Activated CD4-positive, alpha-beta T cell treated with anti-CD3 and anti-CD28 coated beads for 24 hours (primary cell): ENCODE results near the gene SCN3A.

Experiments
- DNase-seq, 2 donors: peaks; one replicate each; pipeline ENCODE4 v3.0.0-alpha.2; 2020; ENCODE audit warnings: low read depth in 2 of 2

The SCN3A gene

DNA sequence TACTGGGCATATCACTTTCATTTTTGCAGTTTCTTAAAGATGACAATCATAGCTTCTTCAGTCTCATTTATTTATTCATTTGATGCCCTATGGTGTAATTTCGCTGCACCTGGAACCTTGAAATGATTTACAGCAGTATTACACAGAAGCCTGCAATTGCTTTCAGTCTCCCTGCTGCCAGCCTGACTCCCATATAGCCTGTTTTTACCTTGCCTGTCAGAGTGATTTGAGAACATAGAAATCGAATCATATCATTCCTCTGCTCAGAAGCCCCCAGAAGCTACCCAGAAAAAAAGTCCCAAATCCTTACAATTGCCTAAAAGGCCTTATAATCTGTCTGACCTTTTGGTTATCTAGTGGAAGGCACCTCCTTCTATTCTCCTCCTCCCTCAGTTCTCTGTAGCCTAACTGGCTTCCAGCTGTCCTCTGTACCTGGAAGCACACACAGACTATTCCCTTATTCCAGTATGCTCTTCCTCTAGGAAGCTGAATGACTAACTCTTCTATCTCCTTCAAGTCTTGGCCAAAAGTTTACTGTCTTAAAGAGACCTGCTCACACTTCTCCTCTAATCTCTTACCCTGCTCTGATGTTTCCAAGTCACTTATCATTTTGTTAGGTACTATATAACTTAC is 12.6 kb downstream of the SCN3A start:
- no peak for DNase-seq

DNA sequence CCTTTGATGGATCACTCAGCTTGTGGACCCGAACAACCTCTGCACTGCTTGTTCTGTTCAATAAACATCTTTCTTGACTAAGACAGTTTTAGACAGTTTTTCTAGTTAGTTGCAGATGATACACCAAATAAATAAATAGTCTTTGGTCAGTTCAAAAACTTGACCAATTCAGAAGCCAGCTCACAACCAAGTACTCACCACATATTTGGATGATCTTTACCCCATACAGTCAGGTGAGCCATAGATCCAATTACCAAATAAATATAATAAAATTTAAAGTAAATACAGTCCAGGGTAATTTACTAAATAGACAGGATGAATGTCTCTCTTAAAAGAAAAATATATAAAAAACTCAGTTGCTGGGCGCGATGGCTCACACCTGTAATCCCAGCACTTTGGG is 18.2 kb downstream of the SCN3A start:
- DNase-seq, result no peak

DNA sequence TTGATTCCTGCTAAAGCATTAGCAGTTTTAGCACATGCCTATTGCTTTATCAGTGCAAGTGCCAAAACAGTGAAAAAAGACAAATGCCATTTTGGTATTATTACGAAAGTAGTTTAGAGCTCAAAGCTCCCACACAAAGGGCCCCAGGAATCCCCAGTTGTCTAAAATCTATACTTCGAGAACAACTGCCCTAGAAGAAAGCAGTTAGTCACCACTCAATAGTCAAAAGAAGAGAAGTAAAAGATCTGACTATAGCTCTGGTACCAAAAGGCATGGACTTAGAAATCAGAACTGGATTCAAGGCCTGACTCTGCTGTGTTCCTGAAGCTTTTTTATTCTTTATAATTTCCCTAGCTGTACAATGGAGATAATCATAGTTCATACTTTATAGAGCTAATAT is 21.8 kb downstream of the SCN3A start:
- DNase-seq, result no peak

DNA sequence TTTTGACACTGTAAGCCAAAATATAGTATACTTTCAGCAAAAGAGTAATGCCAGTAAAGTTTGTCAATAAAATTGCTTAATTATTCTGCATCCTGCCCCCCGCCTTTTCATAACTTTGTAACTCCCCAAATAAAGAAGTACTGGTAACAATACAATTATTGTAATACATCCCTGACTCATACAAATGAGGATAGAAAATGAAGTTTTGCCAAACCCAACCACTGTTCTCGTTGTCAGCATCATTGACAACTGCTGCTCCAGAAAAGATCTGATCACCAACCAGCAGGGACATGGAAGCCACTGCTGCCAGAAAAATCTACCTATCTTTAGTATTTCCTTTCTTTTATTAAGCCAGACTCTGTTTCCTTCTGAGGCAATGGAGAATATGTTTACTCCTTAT is 27.1 kb downstream of the SCN3A start:
- no peak for DNase-seq

DNA sequence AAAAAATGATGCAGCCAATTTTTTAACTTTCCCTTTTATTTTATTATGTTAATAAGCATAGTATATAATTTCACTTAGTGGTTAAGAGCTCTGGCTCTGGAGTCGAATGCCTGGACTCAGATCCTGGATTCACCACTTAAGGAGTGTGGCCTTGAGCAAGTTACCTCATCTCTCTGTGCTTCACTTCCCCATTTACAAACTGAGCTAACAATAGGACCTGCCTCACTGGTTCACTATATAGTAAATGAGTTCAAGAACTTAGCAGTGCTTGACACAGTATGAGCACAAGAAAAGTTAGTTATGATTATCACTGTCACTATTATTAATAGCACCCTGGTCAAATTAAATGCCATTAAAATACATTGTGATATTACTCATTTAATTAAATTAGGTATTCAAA is 30.6 kb downstream of the SCN3A start:
- DNase-seq, result no peak

DNA sequence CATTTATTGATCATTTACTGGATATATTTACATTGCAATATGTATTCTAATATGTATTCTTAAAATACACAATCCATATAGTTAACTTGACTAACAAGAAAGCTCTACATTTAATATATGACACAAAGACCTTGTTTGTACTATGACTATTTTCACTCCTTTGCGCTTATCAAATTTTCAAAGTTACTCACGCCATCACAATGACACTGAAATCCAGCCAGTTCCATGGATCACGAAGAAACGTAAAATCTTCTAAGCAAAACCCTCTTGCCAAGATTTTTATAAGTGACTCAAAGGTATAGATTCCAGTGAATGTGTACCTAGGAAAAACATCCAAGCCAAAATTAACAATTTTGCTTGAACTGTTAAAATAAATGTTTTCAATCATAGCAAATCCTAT is 39.6 kb downstream of the SCN3A start:
- DNase-seq, result no peak

DNA sequence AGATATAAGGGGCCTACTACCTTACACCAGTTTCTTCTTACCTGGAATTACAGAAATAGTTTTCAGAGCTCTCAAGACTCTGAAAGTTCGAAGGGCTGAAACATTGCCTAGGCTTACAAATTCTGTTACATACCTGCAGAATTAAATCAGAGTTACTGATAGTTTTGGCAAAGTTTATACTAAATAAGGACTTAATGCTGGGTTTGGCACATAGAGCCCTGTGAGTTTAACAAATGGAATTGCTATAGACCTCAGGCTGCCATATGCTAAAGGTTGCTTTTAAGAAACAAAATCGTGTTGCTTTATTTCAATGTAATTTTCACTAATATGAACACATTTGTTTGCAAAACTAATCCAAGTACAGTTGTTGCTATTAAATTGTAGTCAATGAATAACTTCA is 40.1 kb downstream of the SCN3A start:
- no peak for DNase-seq

DNA sequence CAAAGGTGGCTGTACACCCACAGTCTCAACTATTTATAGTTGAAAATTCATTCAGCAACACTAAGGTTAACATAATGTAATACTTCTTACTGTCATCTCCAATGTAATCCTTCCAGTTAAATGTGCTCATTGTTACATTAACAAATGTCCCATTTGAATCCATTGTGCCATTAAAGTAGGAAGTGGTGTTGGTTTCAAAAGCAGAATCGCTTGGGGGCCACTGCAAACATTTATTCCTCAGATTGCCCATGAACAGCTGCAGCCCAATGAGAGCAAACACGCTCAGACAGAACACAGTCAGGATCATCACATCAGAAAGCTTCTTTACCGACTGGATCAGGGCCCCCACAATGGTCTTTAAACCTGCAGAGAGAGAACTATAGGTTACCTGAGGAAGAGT is 41.4 kb downstream of the SCN3A start:
- DNase-seq, result no peak

DNA sequence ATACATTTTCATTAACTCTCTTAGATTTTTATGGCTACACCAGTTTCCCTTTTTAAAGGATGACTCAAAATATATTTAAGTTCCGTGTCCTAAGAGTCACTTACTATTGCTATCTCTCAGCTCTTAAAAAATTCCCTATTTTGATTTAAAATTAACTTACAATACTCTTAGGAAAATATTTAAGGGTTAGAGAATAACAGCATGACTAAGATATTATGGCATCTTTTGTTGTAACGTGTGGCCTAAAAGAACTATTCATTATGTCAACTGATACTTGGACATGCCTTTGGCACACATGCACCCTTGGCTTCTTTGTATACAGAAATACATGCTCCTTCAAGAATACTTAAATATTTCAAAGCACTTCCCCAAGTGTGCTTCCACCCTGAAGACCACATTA is 42.3 kb downstream of the SCN3A start:
- no peak for DNase-seq

DNA sequence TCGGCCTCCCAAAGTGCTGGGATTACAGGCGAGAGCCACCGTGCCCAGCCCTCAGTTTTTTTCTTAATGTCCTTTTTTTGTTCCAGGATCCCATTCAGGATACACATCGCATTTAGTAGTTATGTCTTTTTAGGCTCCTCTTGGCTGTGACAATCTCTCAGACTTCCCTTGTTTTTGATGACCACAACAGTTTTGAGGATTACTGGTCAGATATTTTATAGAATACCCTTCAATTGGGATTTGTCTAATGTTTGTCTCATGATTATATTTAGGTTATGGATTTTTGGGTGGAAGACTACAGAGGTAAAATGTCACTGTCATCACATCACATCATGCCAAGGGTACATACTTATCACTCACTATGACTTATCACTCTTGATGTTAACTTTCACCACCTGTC is 46.7 kb downstream of the SCN3A start:
- DNase-seq, result no peak

DNA sequence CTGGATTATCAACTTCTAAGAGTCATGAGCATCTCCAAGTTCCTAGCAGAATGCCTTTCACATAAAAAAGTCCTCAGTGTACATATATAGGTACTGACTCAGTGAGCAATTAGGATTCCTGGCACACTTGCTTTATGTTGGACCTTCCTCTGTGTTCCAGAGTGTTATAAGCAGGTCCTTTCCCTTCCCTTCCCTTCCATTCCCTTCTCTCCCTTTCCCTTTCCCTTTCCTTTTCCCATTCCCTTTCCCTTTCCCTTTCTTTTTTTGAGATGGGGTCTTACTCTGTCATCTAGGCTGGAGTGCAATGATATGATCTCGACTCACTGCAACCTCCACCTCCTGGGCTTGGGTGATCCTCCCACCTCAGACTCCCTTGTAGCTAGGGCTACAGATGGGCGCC is 48.7 kb downstream of the SCN3A start:
- DNase-seq, result no peak

DNA sequence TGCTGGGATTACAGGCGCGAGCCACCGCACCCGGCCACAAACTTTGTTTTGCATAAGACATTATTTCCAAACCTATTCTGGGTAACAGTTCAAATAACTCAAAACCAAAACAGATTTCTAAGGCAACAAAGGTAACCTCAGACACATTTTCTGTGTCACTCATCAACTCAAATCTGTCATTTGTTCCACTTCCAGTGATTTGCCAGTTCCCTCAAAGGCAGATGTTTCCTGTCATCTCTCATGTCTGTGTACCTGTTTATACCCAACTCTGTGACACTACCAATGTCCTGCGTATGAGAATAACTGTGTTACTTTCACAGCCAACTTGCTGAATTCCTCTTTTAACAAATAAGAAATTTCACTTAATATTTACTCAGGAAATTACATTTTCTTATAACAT is 54.4 kb downstream of the SCN3A start:
- no peak for DNase-seq

DNA sequence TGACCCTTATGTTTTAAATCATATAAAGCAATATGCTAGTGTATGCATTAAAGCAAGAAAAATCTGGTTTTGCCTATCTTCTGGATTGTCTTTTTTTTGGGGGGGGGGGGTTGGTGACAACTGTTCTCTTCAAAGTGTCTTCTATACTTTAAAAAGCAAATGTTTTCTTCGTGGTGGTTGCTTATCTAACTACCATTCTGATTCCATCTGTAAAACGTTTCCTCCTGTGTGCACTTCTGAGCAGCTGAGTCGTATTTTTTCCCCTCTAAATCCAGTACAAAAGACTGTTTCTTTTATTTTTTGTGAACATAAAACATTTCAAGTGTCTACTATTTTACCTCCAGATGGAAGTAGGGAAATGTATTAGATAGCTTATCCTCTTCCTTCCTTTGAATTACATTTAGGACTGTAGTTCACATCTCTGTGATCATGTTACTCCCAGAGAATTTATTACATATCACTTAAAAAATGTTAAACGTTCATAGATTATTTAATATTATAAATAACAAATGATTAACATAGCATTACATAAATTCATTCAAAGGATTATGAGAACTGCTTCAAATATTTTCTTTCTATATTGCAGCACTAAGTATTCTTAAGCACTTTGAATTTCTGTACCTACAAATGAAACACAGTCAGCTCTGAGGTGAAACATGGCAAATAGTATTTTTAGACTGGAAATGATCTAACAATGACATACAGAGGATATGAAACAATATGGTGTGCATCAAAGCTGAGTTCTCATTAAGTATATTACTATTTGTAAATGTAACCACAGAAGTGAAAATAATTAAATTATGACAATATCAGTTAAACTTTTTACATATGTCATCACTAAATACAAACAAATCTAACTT is 56.4 kb downstream of the SCN3A start:
- no peak for DNase-seq

DNA sequence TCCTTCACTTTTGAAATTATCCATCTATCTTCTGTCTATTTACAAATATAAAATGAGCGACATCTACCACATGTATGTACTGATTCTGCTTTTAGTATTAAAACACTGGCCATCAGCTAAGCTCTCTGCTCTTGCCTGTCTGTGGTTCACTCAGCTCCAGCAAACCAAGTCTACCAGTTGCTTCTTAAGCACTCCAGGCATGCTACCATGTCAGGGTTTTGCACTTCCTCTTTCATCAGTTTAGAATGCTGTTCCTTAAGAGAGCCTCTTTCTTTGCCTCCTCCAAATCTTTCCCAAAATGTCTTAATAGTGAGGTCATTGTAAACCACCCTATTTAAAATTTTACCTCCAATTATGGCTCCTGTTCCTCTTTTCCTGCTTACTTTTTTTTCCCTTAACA is 59.5 kb downstream of the SCN3A start:
- DNase-seq, result no peak

DNA sequence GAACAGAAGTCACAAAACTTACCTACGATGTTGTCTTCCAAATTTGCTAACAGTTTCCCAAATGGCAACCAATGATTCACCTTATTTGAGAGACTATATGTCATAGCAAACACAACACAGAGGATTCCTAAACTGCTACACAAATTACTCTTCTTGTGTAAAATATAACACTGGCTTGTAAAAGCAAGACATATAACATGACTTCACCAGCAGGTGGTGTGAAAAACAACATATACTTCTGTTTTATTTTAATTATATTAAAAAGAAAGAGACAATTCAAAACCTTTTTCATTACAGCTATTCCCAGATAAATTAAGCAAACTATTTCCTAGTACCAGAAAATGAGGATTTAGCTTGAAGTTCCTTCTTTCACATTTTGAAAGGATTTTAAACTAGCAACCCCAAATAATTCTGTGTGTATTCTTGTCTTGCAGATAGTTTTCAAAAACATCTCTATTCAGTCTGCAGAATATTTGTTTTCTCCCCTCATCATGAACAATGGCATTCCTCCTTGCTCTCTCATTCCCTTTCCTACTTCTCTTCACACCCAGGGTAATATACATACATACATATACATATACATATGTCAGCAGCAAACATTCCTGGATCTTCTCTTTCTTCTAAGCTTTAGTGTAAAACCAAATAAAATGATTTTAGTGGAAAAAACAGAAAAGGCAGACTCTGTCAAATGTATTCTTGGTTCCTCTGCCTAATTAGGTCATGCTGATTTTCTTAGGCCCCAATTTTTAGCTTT is 62.1 kb downstream of the SCN3A start:
- no peak for DNase-seq

DNA sequence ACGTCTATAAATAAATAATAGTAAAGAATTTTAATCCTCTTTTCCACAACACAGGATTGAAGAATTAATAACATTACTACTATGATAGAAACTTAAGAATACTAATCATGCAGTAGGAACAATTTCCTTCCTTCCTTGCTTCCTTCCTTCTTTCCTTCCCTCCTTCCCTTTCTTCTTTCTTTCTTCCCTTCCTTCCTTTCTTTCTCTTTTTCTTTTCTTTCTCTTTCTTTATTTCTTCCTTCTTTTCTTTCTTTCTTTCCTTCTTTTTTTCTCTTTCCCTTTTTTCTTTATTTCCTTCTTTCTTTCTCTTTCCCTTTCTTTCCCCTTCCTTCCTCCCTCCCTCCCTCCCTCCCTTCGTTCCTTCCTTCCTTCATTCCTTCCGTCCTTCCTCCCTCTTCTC is 77.6 kb downstream of the SCN3A start:
- no peak for DNase-seq

DNA sequence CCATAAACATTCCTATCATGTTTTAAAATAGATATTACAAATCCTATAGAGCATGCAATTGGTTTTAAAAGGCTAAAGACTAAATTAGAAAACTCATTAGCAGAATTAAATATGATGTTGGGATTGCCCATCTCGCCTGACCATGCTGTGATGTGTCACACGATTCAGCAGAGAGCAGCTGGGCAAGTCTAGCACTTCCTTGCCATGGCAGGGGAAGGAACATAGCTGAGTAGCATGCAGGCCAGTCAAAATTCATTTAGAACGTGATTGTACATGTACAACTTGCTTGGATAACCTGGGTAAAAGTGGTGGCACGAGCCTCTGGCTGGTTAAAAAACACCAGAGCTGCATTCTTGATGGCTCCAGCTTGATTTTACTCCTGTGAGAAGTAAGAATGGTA is 81.3 kb downstream of the SCN3A start:
- DNase-seq, result no peak

DNA sequence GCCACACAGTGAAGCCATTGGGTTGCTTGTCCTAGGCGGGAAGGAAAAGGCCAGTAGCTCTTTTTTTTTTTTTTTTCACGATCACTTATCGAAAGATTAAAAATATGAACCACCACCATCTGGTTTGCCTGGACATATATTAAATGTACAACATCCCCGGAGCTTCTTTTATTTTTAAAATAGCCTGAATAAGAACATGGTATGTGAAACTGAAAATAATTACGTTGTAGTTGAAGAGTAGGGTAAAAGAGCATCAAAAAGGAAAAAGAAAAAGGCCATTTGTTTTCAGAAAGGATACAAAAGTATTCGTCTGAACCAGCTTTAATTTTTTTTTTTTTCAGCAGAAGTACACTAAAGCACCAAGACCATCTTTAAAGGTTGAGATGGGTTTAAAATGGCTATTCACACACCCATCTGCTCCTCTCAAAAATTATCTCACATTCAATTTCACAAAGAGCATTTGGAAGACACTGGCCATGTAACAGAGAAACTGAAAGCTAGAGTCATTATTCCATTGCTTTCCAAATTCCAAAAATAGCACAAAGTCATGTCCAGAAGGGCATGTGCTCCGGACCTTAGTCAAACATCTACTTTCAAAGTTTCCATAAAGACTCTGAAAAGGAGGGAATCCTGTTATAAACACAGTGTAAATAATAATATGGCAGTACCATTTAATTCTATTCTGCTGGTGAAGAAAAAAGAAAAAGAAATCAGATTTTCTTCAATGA is 82.9 kb downstream of the SCN3A start:
- no peak for DNase-seq

DNA sequence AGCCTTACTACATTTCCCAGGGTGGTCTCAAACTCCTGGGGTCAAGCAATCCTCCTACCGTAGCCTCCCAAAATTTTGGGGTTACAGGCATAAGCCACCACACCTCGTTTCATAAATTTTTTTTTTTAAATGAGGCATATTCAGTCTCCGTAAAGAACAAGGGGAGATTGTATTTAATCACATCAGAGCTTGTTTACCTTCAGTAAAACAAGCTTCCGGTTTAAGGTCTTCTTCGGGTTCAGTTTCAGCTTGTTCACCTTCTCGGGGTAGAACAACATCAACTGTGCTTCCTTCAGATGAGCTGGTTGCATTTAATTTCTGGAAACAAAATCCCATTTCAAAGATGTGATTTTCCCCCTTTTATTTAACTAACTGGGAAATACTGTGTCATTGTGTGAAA is 88.6 kb downstream of the SCN3A start:
- DNase-seq, result no peak

DNA sequence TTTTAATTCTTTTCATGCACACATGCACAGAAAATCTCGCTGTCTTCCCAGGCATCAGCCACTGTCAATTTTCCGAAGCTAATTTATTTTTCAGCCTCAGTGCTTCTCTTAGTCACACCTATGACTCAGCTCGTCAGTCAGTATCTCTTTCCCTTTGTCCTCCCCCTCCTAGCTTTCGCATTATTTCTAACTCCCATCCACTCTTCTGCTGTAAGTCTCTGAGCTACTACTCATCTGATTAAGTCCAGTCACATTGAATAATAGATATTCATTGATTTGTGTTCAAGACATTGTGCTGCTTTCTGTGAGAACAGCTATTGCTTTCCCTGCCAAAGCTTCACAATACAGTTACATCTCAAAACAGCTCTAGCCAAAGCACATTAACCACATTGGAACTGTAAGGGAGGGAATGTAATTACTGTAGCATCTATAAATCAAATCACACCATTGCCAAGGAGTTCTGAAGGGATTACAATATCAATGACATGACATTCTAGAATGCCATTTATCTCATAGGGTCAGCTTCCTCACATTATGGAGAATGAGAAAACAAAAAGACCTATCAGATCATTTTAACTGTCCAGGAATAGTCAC is 89.4 kb downstream of the SCN3A start:
- no peak for DNase-seq

DNA sequence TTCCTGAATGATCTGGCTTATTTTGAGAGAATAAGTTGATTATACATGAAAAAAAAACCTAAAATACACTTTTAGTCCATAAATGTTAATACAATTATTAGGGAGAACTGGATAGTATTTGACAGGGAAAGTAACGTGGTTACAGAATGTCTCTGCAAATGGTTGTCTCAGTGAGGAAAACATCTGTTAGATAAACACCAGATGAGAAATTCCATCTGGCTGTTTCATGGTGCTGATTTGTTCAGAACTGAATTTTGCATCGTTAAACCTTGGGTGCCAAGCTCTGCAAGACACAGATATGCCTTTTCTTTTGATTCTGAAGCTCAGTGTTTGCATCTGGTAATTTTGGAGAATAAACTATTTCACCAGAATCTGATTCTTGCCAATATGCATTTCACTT is 90.4 kb downstream of the SCN3A start:
- no peak for DNase-seq

DNA sequence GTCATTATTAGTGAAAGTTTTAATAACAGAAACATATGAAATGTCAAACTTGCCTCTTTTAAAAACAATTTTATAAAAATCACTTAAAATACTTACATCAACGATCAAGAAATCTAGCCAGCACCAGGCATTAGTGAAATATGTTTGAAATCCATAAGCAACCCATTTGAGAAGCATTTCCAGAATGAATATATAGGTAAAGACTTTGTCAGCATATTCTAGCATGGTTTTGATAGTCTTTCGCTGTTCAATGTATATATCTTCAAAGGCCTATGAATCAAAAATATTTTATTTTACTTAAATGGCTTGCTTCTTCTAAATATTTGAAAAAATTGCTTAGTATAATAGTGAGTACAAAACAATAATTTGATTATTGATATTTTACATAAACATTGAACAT is 91.1 kb downstream of the SCN3A start:
- no peak for DNase-seq
